Measurements from ENCODE around the gene CTSW.
"Not testable (repeated sequence)": the region's sequence is repeated elsewhere in the genome, so short reads cannot be mapped to it uniquely, and the experiment has no call there.

CTSW gene

DNA sequence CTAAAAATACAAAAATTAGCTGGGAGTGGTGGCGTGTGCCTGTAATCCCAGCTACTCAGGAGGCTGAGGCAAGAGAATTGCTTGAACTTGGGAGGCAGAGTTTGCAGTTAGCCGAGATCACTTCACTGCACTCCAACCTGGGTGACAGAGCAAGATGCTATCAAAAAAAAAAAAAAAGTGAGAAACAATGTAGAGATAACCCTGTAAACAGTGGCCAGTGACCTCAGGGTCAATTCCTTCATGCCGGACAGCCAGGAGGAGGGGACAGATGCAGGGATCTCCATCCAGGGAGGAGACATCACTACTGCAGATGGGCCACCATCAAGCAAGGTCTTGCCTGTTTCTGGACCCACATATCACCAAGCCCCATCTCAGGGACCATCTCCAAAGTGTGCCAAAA lies 31.9 kb upstream of the CTSW start:
- no peak overlapping the region for H3K27ac ChIP-seq
- TF ChIP-seq ZFX (IDR thresholded peaks at IDR 0.05; ENCODE audit: borderline replicate concordance), result no peak
- no peak for TF ChIP-seq CTCF (IDR thresholded peaks at IDR 0.05)

DNA sequence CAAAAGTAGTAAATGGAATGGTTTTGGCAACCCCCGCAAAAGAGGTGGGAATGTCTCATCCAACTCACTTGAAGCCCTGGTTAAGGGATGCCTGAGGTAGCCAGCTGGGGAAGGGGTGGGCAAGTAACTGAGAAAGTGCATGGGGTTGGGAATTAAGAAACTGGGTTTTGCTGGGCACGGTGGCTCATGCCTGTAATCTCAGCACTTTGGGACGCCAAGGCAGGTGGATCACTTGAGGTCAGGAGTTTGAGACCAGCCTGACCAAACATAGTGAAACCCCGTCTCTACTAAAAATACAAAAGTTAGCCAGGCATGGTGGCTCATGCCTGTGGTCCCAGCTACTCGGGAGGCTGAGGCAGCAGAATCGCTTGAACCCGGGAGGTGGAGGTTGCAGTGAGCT lies 30.9 kb upstream of the CTSW start:
- not testable (repeated sequence) for H3K27ac ChIP-seq

GRCh38 chr11:65849366-65849765 lies 30.3 kb upstream of the CTSW start:
- H3K27ac ChIP-seq, result peak overlapping the region; percentile 12; the same call in 1 of the 2 replicates
- no peak for TF ChIP-seq ZFX (IDR thresholded peaks at IDR 0.05; ENCODE audit: borderline replicate concordance)
- TF ChIP-seq CTCF (IDR thresholded peaks at IDR 0.05), result no peak

- TF ChIP-seq ZFX (IDR thresholded peaks at IDR 0.05; ENCODE audit: borderline replicate concordance) (no peak), CTCF (IDR thresholded peaks at IDR 0.05) (no peak)
- H3K27ac ChIP-seq, result peak overlapping the region; percentile 12; the same call in 1 of the 2 replicates
Measured at GRCh38 chr11:65849771-65850216, 29.8 kb upstream of the CTSW start.

DNA sequence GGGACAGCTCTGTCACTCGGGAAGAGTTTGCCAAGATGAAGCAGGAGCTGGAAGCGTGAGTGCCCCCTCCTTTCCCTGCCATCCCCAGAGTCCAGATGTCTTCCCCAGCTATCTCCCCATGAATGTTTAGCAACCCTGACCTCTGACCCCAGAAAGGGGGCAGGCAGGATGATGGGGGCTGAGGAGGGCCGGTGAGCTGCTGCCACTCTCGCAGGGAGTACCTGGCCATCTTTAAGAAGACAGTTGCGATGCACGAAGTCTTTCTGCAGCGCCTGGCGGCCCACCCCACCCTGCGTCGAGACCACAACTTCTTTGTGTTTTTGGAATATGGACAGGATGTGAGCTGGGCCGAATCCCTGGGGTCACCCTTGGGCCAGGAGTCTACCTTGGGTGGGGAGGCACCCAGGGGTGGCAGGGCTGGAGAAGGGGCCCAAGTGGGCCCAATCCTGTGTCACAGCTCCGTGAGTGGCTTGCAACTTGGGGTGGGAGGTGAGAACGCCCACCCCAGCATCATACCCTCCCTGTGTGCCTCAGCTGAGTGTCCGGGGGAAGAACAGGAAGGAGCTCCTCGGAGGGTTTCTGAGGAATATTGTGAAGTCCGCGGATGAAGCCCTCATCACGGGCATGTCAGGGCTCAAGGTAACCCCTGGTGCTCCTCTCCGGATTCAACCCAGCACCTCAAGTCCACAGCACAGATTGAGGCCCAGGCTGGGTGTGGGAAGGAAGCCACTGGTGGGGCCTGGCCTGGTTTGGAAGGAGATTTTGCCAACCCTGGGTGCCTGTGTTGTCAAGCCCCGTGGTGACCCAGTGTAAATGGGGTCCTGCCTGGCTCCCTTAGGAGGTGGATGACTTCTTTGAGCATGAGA lies 29.2 kb upstream of the CTSW start:
- TF ChIP-seq ZFX (IDR thresholded peaks at IDR 0.05; ENCODE audit: borderline replicate concordance) (no peak), CTCF (IDR thresholded peaks at IDR 0.05) (no peak)
- no peak overlapping the region for H3K27ac ChIP-seq

GRCh38 chr11:65851083-65851579 lies 28.5 kb upstream of the CTSW start:
- H3K27ac ChIP-seq, result no peak overlapping the region; the same call in 1 of the 2 replicates
- TF ChIP-seq ZFX (IDR thresholded peaks at IDR 0.05; ENCODE audit: borderline replicate concordance) (no peak), CTCF (IDR thresholded peaks at IDR 0.05) (peak; percentile 61)

GRCh38 chr11:65851811-65852507 lies 27.7 kb upstream of the CTSW start:
- TF ChIP-seq ZFX (IDR thresholded peaks at IDR 0.05; ENCODE audit: borderline replicate concordance), result no peak
- H3K27ac ChIP-seq, result 0 out of 2 replicates have a peak overlapping the region, but pooled peaks have one; percentile 4
